Thoracic aorta (tissue), 2 donors: Measurements from ENCODE around the gene STOX2. TPM values are rescaled to one million over a fixed set of nuclear protein-coding genes. Genes with fewer than 3 reads are reported as not detected.

ENCODE experiments used
- ATAC-seq: fragments of 150-250 bp; one replicate; pipeline ENCODE4 v1.8.0; 2017; ENCODE audit warnings: low read depth; ENCODE audit not compliant: insufficient number of reproducible peaks, low FRiP score
- DNase-seq: peaks from one replicate; pipeline ENCODE4 v3.0.0-alpha.2; 2020; ENCODE audit warnings: low spot score
- H3K27ac ChIP-seq, 2 donors: fragments of 200-600 bp; sonication (generic); 1 replicate in 1 of 2; 2 replicates in 1 of 2; pipeline ENCODE4 v1.5.1; 2016; ENCODE audit warnings: mild to moderate bottlenecking in 2 of 2, moderate library complexity in 2 of 2
- H3K27me3 ChIP-seq: fragments of 200-600 bp; sonication (generic); replicated peaks from 2 replicates; pipeline ENCODE4 v1.6.0; 2016; ENCODE audit warnings: mild to moderate bottlenecking; ENCODE audit not compliant: insufficient read depth
- H3K36me3 ChIP-seq: fragments of 200-600 bp; sonication (generic); one replicate; pipeline ENCODE4 v1.5.1; 2016
- H3K4me1 ChIP-seq, 2 donors: fragments of 200-600 bp; sonication (generic); 1 replicate in 1 of 2; 2 replicates in 1 of 2; pipeline versions ENCODE4 v1.5.1 to v1.6.0; 2016; ENCODE audit warnings: low read depth in 2 of 2, mild to moderate bottlenecking in 1 of 2; ENCODE audit not compliant: control insufficient read depth in 1 of 2
- H3K4me3 ChIP-seq: fragments of 200-600 bp; sonication (generic); 2 replicates; pipeline ENCODE4 v1.5.1; 2016; ENCODE audit warnings: mild to moderate bottlenecking
- H3K9me3 ChIP-seq: fragments of 200-600 bp; sonication (generic); 2 replicates; pipeline ENCODE4 v1.5.1; 2016
- CTCF ChIP-seq: fragments of 200-600 bp; sonication (generic); IDR thresholded peaks from one replicate; pipeline ENCODE4 v1.5.1; 2019; ENCODE audit warnings: antibody characterized with exemption
- total RNA-seq, 2 donors: library from RNA; depleted of rRNA; stranded (reverse); fragments of >200 nt; gene quantifications; one replicate each; pipeline versions ENCODE4 v1.1.0 to v1.2.3, GENCODE V29; 2016

STOX2 gene
- total RNA-seq, 2 donors from 2014 or later: 5.9 to 20.2 TPM

- Histone ChIP-seq H3K27me3 (no peaks in the 10 kb centered on the region), H3K4me3 (no peak overlapping the region), H3K9me3 (no peaks in the 10 kb centered on the region), H3K4me1 (no peaks in the 10 kb centered on the region), H3K36me3 (no peaks in the 10 kb centered on the region), H3K27ac (no peak overlapping the region)
- ATAC-seq (no peak), DNase-seq (no peak)
- no peak for TF ChIP-seq CTCF
These were observed 30.4 kb downstream of the STOX2 start for GRCh38 chr4:183935355-183936005.

DNA sequence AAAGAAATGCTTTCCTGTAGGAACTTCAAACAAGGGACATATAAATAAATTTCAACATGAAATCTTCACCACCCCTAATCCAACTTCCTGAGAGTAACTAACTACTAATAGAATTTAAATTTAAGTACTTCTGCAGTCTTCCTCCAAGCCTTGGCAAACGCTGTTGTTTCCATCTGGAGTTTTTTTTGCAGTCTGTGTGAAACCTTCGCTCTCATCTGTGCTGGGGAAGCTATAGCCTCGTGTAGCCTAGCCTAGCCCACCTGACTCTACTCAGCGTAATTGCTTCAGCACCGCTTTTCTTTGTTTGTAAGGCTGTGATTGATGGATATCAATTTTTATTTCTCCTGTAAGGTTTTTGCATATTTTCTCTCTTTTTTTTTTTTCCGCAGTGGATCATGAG is 30.9 kb downstream of the STOX2 start:
- no peak for TF ChIP-seq CTCF
- no peak overlapping the region for H3K4me3 ChIP-seq
- no peaks in the 10 kb centered on the region for H3K36me3 ChIP-seq
- DNase-seq: no peak
- H3K27ac ChIP-seq: no peak overlapping the region
- H3K27me3 ChIP-seq: no peaks in the 10 kb centered on the region
- H3K9me3 ChIP-seq: no peaks in the 10 kb centered on the region
- no peaks in the 10 kb centered on the region for H3K4me1 ChIP-seq
- ATAC-seq: no peak

- Histone ChIP-seq H3K27me3 (no peaks in the 10 kb centered on the region), H3K4me1 (no peaks in the 10 kb centered on the region), H3K27ac (no peak overlapping the region), H3K36me3 (no peaks in the 10 kb centered on the region), H3K9me3 (no peaks in the 10 kb centered on the region), H3K4me3 (no peak overlapping the region)
- no peak for TF ChIP-seq CTCF
- ATAC-seq: no peak
- no peak for DNase-seq
These were observed 31.7 kb downstream of the STOX2 start for GRCh38 chr4:183936574-183937345.

DNA sequence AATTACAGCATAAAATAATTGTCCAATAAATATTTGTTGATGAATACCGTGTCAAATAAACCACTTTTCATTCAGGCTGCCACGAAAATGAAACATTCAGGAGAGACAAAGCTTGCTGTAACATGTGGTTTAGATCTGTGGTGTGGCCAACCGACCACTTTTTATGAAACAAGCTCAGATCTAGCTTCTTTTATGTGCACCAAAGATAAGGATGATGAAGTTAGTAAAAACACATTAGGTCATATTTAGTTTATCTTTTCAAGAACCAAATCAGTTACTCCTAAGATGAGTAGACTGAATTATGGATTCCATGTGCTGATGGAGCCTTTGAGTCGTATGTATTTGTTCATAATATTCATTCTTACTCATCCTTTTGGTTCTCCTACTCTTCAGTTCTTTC is 35.8 kb downstream of the STOX2 start:
- ATAC-seq (no peak), DNase-seq (no peak)
- no peaks in the 10 kb centered on the region for H3K36me3 ChIP-seq
- H3K9me3 ChIP-seq: no peaks in the 10 kb centered on the region
- TF ChIP-seq CTCF: no peak
- H3K4me3 ChIP-seq: no peak overlapping the region
- no peaks in the 10 kb centered on the region for H3K27me3 ChIP-seq
- no peaks in the 10 kb centered on the region for H3K4me1 ChIP-seq
- no peak overlapping the region for H3K27ac ChIP-seq

DNA sequence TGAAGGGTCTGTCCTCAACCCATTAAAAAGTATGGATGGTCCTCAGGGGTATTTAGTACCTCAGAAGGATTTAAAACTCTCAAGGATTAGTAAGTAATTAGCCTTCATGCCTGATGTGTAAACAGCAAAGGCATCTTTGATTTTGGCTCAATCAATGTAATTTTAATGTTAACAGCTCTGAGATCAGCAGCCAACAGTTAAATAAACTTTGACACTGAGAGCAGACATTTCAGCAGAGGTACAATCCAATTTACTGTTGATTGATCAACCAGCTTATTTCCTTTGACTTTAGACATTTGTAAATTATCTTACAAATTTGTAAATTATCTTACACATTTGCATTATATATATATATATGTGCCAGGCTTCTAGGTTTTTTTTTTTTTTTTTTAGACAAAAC is 36.9 kb downstream of the STOX2 start:
- Histone ChIP-seq H3K4me3 (no peak overlapping the region), H3K27me3 (no peaks in the 10 kb centered on the region), H3K4me1 (no peaks in the 10 kb centered on the region), H3K27ac (no peak overlapping the region), H3K36me3 (no peaks in the 10 kb centered on the region), H3K9me3 (no peaks in the 10 kb centered on the region)
- no peak for DNase-seq
- no peak for ATAC-seq
- no peak for TF ChIP-seq CTCF
